ENCODE measurements around the gene GFRAL. TPM values are rescaled to one million over a fixed set of nuclear protein-coding genes. Genes with fewer than 3 reads are reported as not detected.

The GFRAL gene
- total RNA-seq, 1 experiment from 2014 or later: not detected

DNA sequence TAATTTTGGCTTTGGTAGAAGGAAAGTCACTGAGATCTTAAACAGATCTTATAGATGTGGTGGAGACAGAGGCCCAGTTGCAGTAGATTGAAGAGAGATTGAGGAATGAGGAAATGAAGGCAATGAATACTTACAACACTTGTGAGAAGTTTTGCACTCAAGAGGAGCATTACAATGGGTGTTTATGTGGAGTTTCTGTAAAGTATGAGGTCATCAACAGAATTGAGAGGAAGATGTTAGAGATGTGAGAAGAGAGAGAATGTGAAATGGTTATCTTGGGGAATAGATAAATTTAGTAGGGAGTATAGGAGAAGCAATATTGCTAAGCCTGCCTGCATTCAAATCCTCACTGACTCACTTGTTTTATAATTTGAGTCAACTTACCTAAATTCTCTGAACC is 83.4 kb downstream of the GFRAL start:
- H4K8ac ChIP-seq (replicated peaks; ENCODE audit: insufficient read length, low read depth, low read length): no peak overlapping the region

More for the DNA sequence above, 83.4 kb downstream of the GFRAL start:
- Histone ChIP-seq H3K23me2 (ENCODE audit: insufficient read length, low read depth, low read length, poor library complexity, severe bottlenecking) (no peaks in the 10 kb centered on the region), H2BK20ac (ENCODE audit: low read depth, low read length, poor library complexity, severe bottlenecking) (no peak overlapping the region), H3K9me3 (ENCODE audit: control insufficient read depth, low read depth, low read length) (no peaks in the 10 kb centered on the region), H3K18ac (ENCODE audit: insufficient read length, low read depth, low read length) (no peak overlapping the region), H2AK5ac (ENCODE audit: insufficient read length, low read length) (no peak overlapping the region), H3K4me2 (ENCODE audit: insufficient read depth, insufficient read length, low read length) (no peak overlapping the region), H4K5ac (ENCODE audit: insufficient read length, low read depth, low read length) (no peak overlapping the region), H2BK5ac (ENCODE audit: insufficient read length, low read length) (no peak overlapping the region), H3K27ac (ENCODE audit: insufficient read length, low read depth, low read length) (no peak overlapping the region), H3K23ac (ENCODE audit: insufficient read length, low read depth, low read length) (no peak overlapping the region), H3K27me3 (ENCODE audit: insufficient read depth, low read length) (no peaks in the 10 kb centered on the region), H3K14ac (ENCODE audit: insufficient read depth, low read length) (no peak overlapping the region), H3K56ac (ENCODE audit: insufficient read length, low read depth, low read length) (no peak overlapping the region), H2BK12ac (ENCODE audit: insufficient read length, low read depth, low read length) (no peak overlapping the region), H3K9ac (ENCODE audit: extremely low read depth, insufficient read length, low read length) (no peak overlapping the region), H2BK15ac (ENCODE audit: low read depth, low read length) (no peak overlapping the region), H3K4ac (ENCODE audit: low read depth, low read length) (no peak overlapping the region), H2AFZ (ENCODE audit: low read length) (no peak overlapping the region), H4K91ac (ENCODE audit: insufficient read length, low read depth, low read length) (no peak overlapping the region), H2BK120ac (ENCODE audit: low read depth, low read length, poor library complexity, severe bottlenecking) (no peak overlapping the region), H3K79me2 (ENCODE audit: insufficient read depth, low read length) (no peaks in the 10 kb centered on the region), H3T11ph (ENCODE audit: low read length) (no peak overlapping the region), H3K4me1 (ENCODE audit: insufficient read depth, low read length) (no peaks in the 10 kb centered on the region), H4K20me1 (ENCODE audit: control insufficient read depth, insufficient read depth, insufficient read length) (no peaks in the 10 kb centered on the region), H3K79me1 (ENCODE audit: insufficient read depth, low read depth, low read length, poor library complexity, severe bottlenecking) (no peaks in the 10 kb centered on the region)
- Mint-ChIP-seq H3K4me1 (peaks cover 5 to 9% of the 10 kb centered on the region in 2 experiments; a peak in 3 of 4 replicates), H3K4me3 (no peak overlapping the region), H3K9me3 (no peaks in the 10 kb centered on the region; a peak in 3 of 5 replicates), H3K27ac (no peak overlapping the region), H3K27me3 (ENCODE audit: low read depth) (no peaks in the 10 kb centered on the region), H3K36me3 (ENCODE audit: insufficient read depth in 1 of 3, low read depth in 3 of 3) (no peaks in the 10 kb centered on the region; a peak in 1 of 7 replicates)
- no peak for DNase-seq
- TF ChIP-seq, protein P1, sequence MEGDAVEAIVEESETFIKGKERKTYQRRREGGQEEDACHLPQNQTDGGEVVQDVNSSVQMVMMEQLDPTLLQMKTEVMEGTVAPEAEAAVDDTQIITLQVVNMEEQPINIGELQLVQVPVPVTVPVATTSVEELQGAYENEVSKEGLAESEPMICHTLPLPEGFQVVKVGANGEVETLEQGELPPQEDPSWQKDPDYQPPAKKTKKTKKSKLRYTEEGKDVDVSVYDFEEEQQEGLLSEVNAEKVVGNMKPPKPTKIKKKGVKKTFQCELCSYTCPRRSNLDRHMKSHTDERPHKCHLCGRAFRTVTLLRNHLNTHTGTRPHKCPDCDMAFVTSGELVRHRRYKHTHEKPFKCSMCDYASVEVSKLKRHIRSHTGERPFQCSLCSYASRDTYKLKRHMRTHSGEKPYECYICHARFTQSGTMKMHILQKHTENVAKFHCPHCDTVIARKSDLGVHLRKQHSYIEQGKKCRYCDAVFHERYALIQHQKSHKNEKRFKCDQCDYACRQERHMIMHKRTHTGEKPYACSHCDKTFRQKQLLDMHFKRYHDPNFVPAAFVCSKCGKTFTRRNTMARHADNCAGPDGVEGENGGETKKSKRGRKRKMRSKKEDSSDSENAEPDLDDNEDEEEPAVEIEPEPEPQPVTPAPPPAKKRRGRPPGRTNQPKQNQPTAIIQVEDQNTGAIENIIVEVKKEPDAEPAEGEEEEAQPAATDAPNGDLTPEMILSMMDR (conservative IDR thresholded peaks at IDR 0.05): no peak

Measured in H9 (cell line).